Hepatocyte (in vitro differentiated cells): Measurements from ENCODE around the gene VAV3. TPM values are rescaled to one million over a fixed set of nuclear protein-coding genes. Genes with fewer than 3 reads are reported as not detected.

Experiments
- DNase-seq: peaks from one replicate; pipeline ENCODE4 v3.0.0-alpha.2; 2016; ENCODE audit warnings: low spot score
- H2AFZ ChIP-seq: fragments of 200-600 bp; sonication (generic); 2 replicates; pipeline ENCODE4 v1.6.0; 2016; ENCODE audit warnings: antibody characterized with exemption, mild to moderate bottlenecking
- H3K27ac ChIP-seq: fragments of 200-600 bp; sonication (generic); 2 replicates; pipeline ENCODE4 v1.5.1; 2016; ENCODE audit warnings: mild to moderate bottlenecking
- H3K27me3 ChIP-seq: fragments of 200-600 bp; sonication (generic); 2 replicates; pipeline ENCODE4 v1.6.1; 2016
- H3K36me3 ChIP-seq: fragments of 200-600 bp; sonication (generic); replicated peaks from 2 replicates; pipeline ENCODE4 v1.5.1; 2016; ENCODE audit warnings: low read depth; ENCODE audit not compliant: insufficient read depth
- H3K4me1 ChIP-seq: fragments of 200-600 bp; sonication (generic); 2 replicates; pipeline ENCODE4 v1.5.1; 2016; ENCODE audit warnings: mild to moderate bottlenecking, moderate library complexity; ENCODE audit not compliant: insufficient read depth
- H3K4me2 ChIP-seq: fragments of 200-600 bp; sonication (generic); 2 replicates; pipeline ENCODE4 v1.6.0; 2016
- H3K4me3 ChIP-seq: fragments of 200-600 bp; sonication (generic); 2 replicates; pipeline ENCODE4 v1.5.1; 2016; ENCODE audit warnings: mild to moderate bottlenecking
- H3K79me2 ChIP-seq: fragments of 200-600 bp; sonication (generic); 2 replicates; pipeline ENCODE4 v1.6.0; 2017; ENCODE audit warnings: mild to moderate bottlenecking
- H3K9me2 ChIP-seq: fragments of 200-600 bp; sonication (generic); replicated peaks from 2 replicates; pipeline ENCODE4 v1.6.0; 2017; ENCODE audit warnings: mild to moderate bottlenecking; ENCODE audit not compliant: insufficient read depth
- H3K9me3 ChIP-seq: fragments of 200-600 bp; sonication (generic); 2 replicates; pipeline ENCODE4 v1.5.1; 2016; ENCODE audit warnings: low read depth, mild to moderate bottlenecking
- H4K20me1 ChIP-seq: fragments of 200-600 bp; sonication (generic); 2 replicates; pipeline ENCODE4 v1.6.0; 2016; ENCODE audit warnings: mild to moderate bottlenecking; ENCODE audit not compliant: insufficient read depth, poor library complexity, severe bottlenecking
- EZH2 ChIP-seq: fragments of 200-600 bp; sonication (generic); IDR thresholded peaks from 2 replicates; pipeline ENCODE4 v1.6.1; 2016; ENCODE audit warnings: antibody characterized with exemption, mild to moderate bottlenecking, borderline replicate concordance
- EZH2phosphoT487 ChIP-seq: fragments of 200-600 bp; sonication (generic); IDR thresholded peaks from one replicate; pipeline ENCODE4 v1.6.1; 2018; ENCODE audit warnings: antibody characterized with exemption, mild to moderate bottlenecking, low read depth, moderate library complexity; ENCODE audit not compliant: unreplicated experiment, severe bottlenecking
- WGBS: methylation state at CpG from one replicate; pipeline ENCODE4 v1.1.6; 2016; ENCODE audit warnings: low lambda C conversion rate; ENCODE audit errors: missing lambda C conversion rate; 5-methylcytosine and 5-hydroxymethylcytosine counted together
- polyA plus RNA-seq: library from polyadenylated mRNA; unstranded; fragments of >200 nt; fragmentation: Nextera tagmentation; extraction: Ambion mirVana; gene quantifications from 2 replicates; pipeline ENCODE4 v1.2.1, GENCODE V29; 2016
- total RNA-seq: library from RNA; depleted of rRNA; stranded (reverse); fragments of >200 nt; gene quantifications from 2 replicates; pipeline ENCODE4 v1.2.3, GENCODE V29; 2014
- TF ChIP-seq, protein P1 (sequence below): fragments of 200-600 bp; sonication (generic); IDR thresholded peaks from 2 replicates; pipeline ENCODE4 v1.5.1; 2016; ENCODE audit warnings: antibody characterized with exemption, mild to moderate bottlenecking; ENCODE audit not compliant: poor library complexity

VAV3 gene
- total and polyA plus RNA-seq, 2 experiments from 2014 or later, result 12.3 to 40.5 TPM

DNA sequence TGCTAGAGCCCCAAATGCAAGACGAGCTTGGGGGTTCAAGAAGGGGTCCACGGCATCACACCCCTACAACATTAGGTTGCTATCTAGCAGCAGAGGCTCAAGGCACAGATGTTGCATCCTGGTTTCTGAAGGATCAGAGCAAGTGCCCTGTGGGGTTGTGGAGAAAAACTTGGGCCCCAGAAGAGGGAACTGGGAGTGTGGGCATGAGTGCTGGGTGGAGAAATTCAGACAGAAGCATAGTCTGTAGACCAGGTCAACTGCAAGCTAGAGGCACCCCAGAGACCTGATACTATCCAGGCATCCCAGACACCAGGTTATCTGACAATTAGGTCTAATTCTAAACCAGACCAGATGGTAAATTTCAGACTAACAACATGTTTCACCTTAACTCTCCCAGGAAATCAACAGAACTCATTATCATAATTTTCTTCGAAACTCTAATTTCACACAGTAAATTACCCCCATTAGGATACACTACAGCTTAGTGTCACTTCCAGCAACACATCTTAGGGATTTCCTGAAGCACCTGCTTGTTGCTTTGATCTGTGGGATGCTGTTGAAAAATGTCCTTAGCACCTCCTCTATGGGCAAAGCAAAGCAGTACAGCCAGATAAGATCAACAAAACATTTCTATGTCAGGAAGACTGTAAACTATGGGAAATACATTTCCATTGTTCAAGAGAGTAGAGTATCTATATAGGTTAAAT, 179.3 kb downstream of the VAV3 start:
- Histone ChIP-seq H3K9me3 (no peaks in the 10 kb centered on the region), H3K27ac (no peak overlapping the region), H3K27me3 (no peaks in the 10 kb centered on the region), H3K4me3 (no peak overlapping the region), H3K4me1 (no peaks in the 10 kb centered on the region), H3K36me3 (no peaks in the 10 kb centered on the region), H2AFZ (no peak overlapping the region), H3K4me2 (no peak overlapping the region), H4K20me1 (no peaks in the 10 kb centered on the region), H3K9me2 (no peaks in the 10 kb centered on the region), H3K79me2 (no peaks in the 10 kb centered on the region)
- TF ChIP-seq EZH2 (no peak), EZH2phosphoT487 (no peak)
- TF ChIP-seq, protein P1, sequence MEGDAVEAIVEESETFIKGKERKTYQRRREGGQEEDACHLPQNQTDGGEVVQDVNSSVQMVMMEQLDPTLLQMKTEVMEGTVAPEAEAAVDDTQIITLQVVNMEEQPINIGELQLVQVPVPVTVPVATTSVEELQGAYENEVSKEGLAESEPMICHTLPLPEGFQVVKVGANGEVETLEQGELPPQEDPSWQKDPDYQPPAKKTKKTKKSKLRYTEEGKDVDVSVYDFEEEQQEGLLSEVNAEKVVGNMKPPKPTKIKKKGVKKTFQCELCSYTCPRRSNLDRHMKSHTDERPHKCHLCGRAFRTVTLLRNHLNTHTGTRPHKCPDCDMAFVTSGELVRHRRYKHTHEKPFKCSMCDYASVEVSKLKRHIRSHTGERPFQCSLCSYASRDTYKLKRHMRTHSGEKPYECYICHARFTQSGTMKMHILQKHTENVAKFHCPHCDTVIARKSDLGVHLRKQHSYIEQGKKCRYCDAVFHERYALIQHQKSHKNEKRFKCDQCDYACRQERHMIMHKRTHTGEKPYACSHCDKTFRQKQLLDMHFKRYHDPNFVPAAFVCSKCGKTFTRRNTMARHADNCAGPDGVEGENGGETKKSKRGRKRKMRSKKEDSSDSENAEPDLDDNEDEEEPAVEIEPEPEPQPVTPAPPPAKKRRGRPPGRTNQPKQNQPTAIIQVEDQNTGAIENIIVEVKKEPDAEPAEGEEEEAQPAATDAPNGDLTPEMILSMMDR, result no peak
- whole genome bisulfite sequencing, result 86% methylated on average over 3 of the region's 3 CpGs
- DNase-seq, result no peak

DNA sequence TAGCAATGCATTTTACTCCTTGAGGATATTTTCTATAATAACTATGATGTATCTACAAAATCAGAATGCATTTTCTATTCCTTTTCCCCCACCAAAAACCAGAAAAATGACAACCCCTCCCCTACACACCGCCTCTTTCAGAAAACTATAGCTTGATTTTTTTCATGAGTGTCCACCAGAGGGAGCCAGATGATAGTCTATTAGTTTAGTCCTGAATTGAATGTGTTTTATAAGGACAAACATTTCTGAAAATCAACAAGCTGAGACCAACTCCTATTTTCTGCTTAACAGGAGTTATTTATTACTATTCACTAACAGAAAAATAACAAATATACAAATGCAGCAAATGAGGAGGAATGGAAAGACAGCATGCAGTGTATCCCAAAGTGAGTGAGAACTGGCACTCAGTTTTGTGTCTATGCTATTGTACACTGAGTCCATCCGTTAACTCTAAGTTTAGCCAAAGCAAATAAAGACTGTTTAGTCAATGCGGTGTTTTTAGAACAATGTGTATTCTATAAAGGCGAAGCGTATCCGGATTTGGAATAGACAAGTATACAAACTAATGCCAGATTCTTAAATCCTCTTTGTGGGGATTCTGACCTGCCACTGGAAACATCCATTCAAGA, 182.6 kb downstream of the VAV3 start:
- WGBS, result 33% methylated on average over 6 of the region's 6 CpGs
- DNase-seq, result peak; percentile 80
- Histone ChIP-seq H3K9me3 (no peaks in the 10 kb centered on the region), H4K20me1 (no peaks in the 10 kb centered on the region), H3K27me3 (no peaks in the 10 kb centered on the region), H3K27ac (no peak overlapping the region), H3K36me3 (no peaks in the 10 kb centered on the region), H2AFZ (no peak overlapping the region), H3K9me2 (no peaks in the 10 kb centered on the region), H3K79me2 (no peaks in the 10 kb centered on the region), H3K4me2 (no peak overlapping the region), H3K4me1 (no peaks in the 10 kb centered on the region), H3K4me3 (no peak overlapping the region)
- TF ChIP-seq, protein P1, result peak; percentile 76
- TF ChIP-seq EZH2, result no peak

DNA sequence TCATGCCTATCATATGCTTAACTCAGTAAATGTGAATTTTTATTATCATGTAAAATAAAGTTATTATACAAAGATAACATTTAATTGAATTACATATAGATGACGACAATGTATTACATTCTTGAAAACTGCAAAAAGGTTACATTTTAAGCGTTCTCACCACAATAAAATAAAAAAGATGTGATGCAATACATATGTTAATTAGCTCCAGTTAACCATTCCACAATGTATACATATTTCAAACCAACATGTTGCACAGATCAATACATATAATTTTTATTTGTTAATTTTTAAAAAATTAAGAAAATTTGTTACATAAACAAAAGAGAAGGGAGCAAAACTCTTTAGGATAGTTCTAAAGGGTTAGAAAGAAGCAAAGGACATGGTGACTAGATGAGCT, 183.7 kb downstream of the VAV3 start:
- WGBS, result 88% methylated on average over 2 of the region's 2 CpGs

More for the DNA sequence above, 183.7 kb downstream of the VAV3 start:
- H3K9me3 ChIP-seq, result no peaks in the 10 kb centered on the region
- no peak overlapping the region for H2AFZ ChIP-seq
- H4K20me1 ChIP-seq, result no peaks in the 10 kb centered on the region
- no peaks in the 10 kb centered on the region for H3K36me3 ChIP-seq
- TF ChIP-seq EZH2phosphoT487 (no peak), EZH2 (no peak)
- TF ChIP-seq, protein P1, result no peak
- no peak overlapping the region for H3K27ac ChIP-seq
- no peaks in the 10 kb centered on the region for H3K27me3 ChIP-seq
- H3K4me2 ChIP-seq, result no peak overlapping the region
- no peaks in the 10 kb centered on the region for H3K4me1 ChIP-seq
- H3K79me2 ChIP-seq, result no peaks in the 10 kb centered on the region
- H3K9me2 ChIP-seq, result no peaks in the 10 kb centered on the region
- DNase-seq, result no peak
- H3K4me3 ChIP-seq, result no peak overlapping the region
